Gastrocnemius medialis (tissue), 4 donors: Measurements from ENCODE around the gene GPRASP3. TPM values are rescaled to one million over a fixed set of nuclear protein-coding genes. Genes with fewer than 3 reads are reported as not detected.

ENCODE experiments used
- ATAC-seq, 2 donors: fragments of 150-250 bp; one replicate each; pipeline ENCODE4 v1.9.1; 2016
- DNase-seq, 2 donors: peaks; one replicate each; pipeline ENCODE4 v3.0.0-alpha.2; 2019
- H3K27ac ChIP-seq, 4 donors: fragments of 200-600 bp; sonication (generic); 1 replicate in 1 of 4; 2 replicates in 3 of 4; pipeline ENCODE4 v1.5.1; 2016 to 2018; ENCODE audit warnings: mild to moderate bottlenecking in 2 of 4, moderate library complexity in 1 of 4
- H3K27me3 ChIP-seq, 3 donors: fragments of 200-600 bp; sonication (generic) in 2 of 3; 1 replicate in 1 of 3; 2 replicates in 2 of 3; pipeline versions ENCODE4 v1.5.1 to v1.6.0; 2016 to 2019; ENCODE audit warnings: mild to moderate bottlenecking in 1 of 3, moderate library complexity in 1 of 3
- H3K36me3 ChIP-seq, 2 donors: fragments of 200-600 bp; sonication (generic) in 1 of 2; one replicate each; pipeline ENCODE4 v1.5.1; 2017 to 2018
- H3K4me1 ChIP-seq, 2 donors: fragments of 200-600 bp; sonication (generic) in 1 of 2; one replicate each; pipeline ENCODE4 v1.5.1; 2016 to 2017; ENCODE audit warnings: mild to moderate bottlenecking in 2 of 2
- H3K4me3 ChIP-seq, 4 donors: fragments of 200-600 bp; sonication (generic) in 3 of 4; 1 replicate in 1 of 4; 2 replicates in 3 of 4; pipeline ENCODE4 v1.5.1; 2016 to 2019; ENCODE audit warnings: mild to moderate bottlenecking in 2 of 4
- H3K9me3 ChIP-seq, 3 donors: fragments of 200-600 bp; sonication (generic) in 2 of 3; 1 replicate in 1 of 3; 2 replicates in 2 of 3; pipeline ENCODE4 v1.5.1; 2016 to 2019
- POLR2A ChIP-seq, 2 donors: fragments of 450-650 bp; IDR thresholded peaks; one replicate each; pipeline ENCODE4 v1.6.1; 2017; ENCODE audit warnings: antibody characterized with exemption in 2 of 2, mild to moderate bottlenecking in 2 of 2, moderate library complexity in 2 of 2
- in situ Hi-C, 4 donors: fragments of 200-750 bp; cut with MboI; loops; one replicate each; pipeline versions ENCODE4 v1.15.0 to v1.8.0; 2017; ENCODE audit warnings: low sequenced_read_pairs in 4 of 4
- intact Hi-C: fragments of 100-400 bp; cut with DNase I; formaldehyde crosslinking; loops from one replicate; pipeline ENCODE4 v1.15.1; 2023; ENCODE audit warnings: low total_unique reads
- total RNA-seq, 4 donors: library from RNA; depleted of rRNA; stranded (reverse); fragments of >200 nt; gene quantifications; one replicate each; pipeline versions ENCODE4 v1.1.0 to v1.2.3, GENCODE V29; 2016
- TF ChIP-seq, protein P1 (sequence below), 5 experiments: fragments of 450-650 bp in 3 of 5; fragments of 200-600 bp in 2 of 5; sonication (generic) in 2 of 5; IDR thresholded peaks in 4 of 5; conservative IDR thresholded peaks in 1 of 5; 1 replicate in 4 of 5; 2 replicates in 1 of 5; pipeline ENCODE4 v1.5.1; 2016 to 2019; ENCODE audit warnings: antibody characterized with exemption in 5 of 5, mild to moderate bottlenecking in 3 of 5, moderate library complexity in 3 of 5

GPRASP3 gene
- total RNA-seq, 4 donors from 2014 or later: 1.4 to 3.4 (median 2.7) TPM

DNA sequence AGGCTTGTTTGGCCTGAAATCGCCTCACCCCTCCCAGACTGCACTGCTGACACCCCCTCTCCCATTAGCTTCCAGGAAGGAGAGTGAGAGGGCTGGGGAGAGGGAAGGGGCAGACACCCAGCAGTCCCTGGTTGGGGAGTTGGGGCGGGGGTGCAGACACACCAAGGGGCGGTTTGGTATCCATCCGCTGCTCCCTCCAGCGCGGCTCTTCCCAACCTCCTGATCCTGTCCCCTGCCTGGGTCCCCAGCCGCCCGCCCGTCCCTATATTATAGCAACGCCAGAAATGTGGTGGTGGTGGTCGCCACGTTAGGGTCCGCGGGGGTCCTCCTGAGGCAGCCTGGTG is 24.9 kb downstream of the GPRASP3 start:
- no peak for TF ChIP-seq POLR2A (IDR thresholded peaks at IDR 0.05)
- TF ChIP-seq, protein P1, sequence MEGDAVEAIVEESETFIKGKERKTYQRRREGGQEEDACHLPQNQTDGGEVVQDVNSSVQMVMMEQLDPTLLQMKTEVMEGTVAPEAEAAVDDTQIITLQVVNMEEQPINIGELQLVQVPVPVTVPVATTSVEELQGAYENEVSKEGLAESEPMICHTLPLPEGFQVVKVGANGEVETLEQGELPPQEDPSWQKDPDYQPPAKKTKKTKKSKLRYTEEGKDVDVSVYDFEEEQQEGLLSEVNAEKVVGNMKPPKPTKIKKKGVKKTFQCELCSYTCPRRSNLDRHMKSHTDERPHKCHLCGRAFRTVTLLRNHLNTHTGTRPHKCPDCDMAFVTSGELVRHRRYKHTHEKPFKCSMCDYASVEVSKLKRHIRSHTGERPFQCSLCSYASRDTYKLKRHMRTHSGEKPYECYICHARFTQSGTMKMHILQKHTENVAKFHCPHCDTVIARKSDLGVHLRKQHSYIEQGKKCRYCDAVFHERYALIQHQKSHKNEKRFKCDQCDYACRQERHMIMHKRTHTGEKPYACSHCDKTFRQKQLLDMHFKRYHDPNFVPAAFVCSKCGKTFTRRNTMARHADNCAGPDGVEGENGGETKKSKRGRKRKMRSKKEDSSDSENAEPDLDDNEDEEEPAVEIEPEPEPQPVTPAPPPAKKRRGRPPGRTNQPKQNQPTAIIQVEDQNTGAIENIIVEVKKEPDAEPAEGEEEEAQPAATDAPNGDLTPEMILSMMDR (IDR thresholded peaks at IDR 0.05 in 4 of 5, conservative IDR thresholded peaks at IDR 0.05 in 1 of 5): no peak
- no peak overlapping the region for H3K27ac ChIP-seq
- in situ Hi-C loops: no loop called here
- peak overlapping the region in 3 of 4 donors; percentile 46 to 54 (median 47) for H3K4me3 ChIP-seq
- H3K36me3 ChIP-seq: no peaks in the 10 kb centered on the region
- peaks cover 0 to 3% (median 0%) of the 10 kb centered on the region in 3 donors for H3K27me3 ChIP-seq
- DNase-seq (no peak), ATAC-seq (no peak)
- intact Hi-C loops: no loop called here
- no peaks in the 10 kb centered on the region for H3K9me3 ChIP-seq
- no peaks in the 10 kb centered on the region for H3K4me1 ChIP-seq

DNA sequence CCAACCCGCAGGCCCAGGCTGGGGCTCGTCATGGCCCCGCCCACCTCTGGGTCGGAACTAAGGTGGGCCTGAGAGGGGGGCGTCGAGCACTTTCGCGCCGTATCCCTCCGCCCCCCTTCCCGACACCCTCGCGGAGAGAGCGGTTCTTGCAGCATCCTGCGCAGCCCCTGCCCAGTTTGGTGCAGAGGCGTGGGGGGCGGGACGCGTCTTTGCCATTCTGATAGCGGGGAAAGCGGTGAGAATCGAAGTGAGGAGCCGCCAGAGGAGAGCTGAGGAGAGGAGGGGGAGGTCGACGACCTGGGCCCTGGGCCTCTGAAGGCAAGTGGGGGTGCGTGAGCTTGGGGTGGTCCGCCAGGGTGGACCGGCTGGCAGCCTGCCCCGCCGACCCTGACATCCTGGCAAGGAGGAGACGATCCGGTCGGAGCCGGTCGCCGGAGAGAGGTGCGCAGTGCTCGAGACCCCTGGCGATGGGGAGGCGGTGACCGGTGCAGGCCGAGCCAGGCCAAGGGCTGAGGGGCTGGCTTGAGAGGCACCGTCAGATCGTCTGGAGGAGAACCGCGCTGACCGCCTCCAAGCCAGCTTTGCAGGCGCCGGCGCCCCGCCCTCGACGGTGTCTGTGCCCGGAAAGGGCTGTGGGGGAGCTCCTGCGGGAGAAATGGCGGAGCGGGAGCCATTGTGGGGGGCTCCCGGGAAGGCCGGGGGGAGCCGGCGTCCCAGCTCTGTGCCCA is 25.5 kb downstream of the GPRASP3 start:
- no peak overlapping the region for H3K27ac ChIP-seq
- intact Hi-C loops: no loop called here
- in situ Hi-C loops: no loop called here

DNA sequence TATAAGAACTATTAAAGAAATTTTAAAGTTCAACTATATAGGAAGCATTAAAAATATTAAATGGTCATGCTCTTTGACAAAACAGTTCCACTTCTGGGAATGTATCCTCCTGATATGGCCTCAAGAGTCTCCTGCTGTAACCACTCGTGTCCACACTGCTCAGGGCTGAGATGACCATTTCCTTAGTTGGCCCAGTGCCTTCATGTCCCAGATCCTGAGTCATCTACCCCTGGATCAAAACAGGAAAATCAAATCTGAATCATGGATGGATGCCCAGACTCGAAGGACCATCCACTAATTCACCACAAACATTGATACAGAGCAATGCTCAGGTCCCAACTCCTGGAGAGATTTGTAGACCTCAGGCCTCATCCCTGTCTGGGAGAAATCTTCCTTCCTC is 44.7 kb downstream of the GPRASP3 start:
- Histone ChIP-seq H3K4me3 (no peak overlapping the region), H3K9me3 (no peaks in the 10 kb centered on the region), H3K27me3 (no peaks in the 10 kb centered on the region), H3K4me1 (peaks cover 0 to 6% of the 10 kb centered on the region in 2 donors), H3K27ac (peak overlapping the region in 2 of 4 donors; percentile 41 to 49), H3K36me3 (no peaks in the 10 kb centered on the region)
- intact Hi-C loops: no loop called here
- no peak for TF ChIP-seq POLR2A (IDR thresholded peaks at IDR 0.05)
- TF ChIP-seq, protein P1 (IDR thresholded peaks at IDR 0.05 in 4 of 5, conservative IDR thresholded peaks at IDR 0.05 in 1 of 5): no peak
- no peak for DNase-seq
- ATAC-seq: peak in 1 of 2 donors; percentile 24
- in situ Hi-C loops: no loop called here

More for the DNA sequence above, 25.5 kb downstream of the GPRASP3 start:
- TF ChIP-seq, protein P1 (IDR thresholded peaks at IDR 0.05 in 4 of 5, conservative IDR thresholded peaks at IDR 0.05 in 1 of 5): no peak
- no peak for TF ChIP-seq POLR2A (IDR thresholded peaks at IDR 0.05)
- Histone ChIP-seq H3K4me1 (no peaks in the 10 kb centered on the region), H3K36me3 (no peaks in the 10 kb centered on the region), H3K27me3 (peaks cover 0 to 3% (median 0%) of the 10 kb centered on the region in 3 donors), H3K9me3 (no peaks in the 10 kb centered on the region), H3K4me3 (peak overlapping the region; percentile 40 to 54 (median 46))
- no peak for DNase-seq
- ATAC-seq: no peak

DNA sequence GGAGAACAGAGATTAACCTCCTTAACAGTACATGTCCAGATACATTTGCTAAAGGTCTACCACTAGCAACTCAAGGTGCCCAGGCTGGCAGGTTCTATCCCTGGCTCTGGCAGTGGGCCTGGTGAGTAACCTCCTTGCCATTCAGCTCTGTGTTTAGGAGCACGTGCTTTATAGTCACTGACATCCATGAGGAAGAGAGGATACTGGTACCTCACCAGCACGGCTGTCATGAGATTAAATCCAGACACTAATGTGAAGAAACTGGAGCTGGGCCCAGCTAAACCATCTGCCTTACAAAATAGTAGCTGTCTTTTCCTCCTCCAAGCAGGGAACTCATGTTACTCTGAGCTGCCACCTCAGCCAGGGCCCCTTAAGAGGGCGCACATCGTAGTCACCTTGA is 45.3 kb downstream of the GPRASP3 start:
- in situ Hi-C loops: no loop called here
- ATAC-seq (peak in 1 of 2 donors; percentile 52), DNase-seq (peak in 1 of 2 donors; percentile 12)
- peak overlapping the region; percentile 10 to 49 (median 28) for H3K27ac ChIP-seq
- TF ChIP-seq POLR2A (IDR thresholded peaks at IDR 0.05): no peak
- TF ChIP-seq, protein P1 (IDR thresholded peaks at IDR 0.05 in 4 of 5, conservative IDR thresholded peaks at IDR 0.05 in 1 of 5): no peak
- intact Hi-C loops: no loop called here
- no peak overlapping the region for H3K4me3 ChIP-seq
- no peaks in the 10 kb centered on the region for H3K9me3 ChIP-seq
- H3K36me3 ChIP-seq: no peaks in the 10 kb centered on the region
- H3K4me1 ChIP-seq: peaks cover 0 to 7% of the 10 kb centered on the region in 2 donors
- H3K27me3 ChIP-seq: no peaks in the 10 kb centered on the region
